Brain microvascular endothelial cell (primary cell): ENCODE results near the gene GAL3ST1.

Experiments used
- DNase-seq: peaks from one replicate; pipeline ENCODE4 v3.0.0-alpha.2; 2020
- H3K27ac ChIP-seq: fragments of 250-450 bp; sonication (Bioruptor Pico); 2 replicates; pipeline ENCODE4 v1.5.1; 2020; ENCODE audit warnings: mild to moderate bottlenecking, moderate library complexity
- H3K27me3 ChIP-seq: fragments of 250-450 bp; sonication (Bioruptor Pico); replicated peaks from 2 replicates; pipeline ENCODE4 v1.5.1; 2020; ENCODE audit warnings: mild to moderate bottlenecking
- H3K36me3 ChIP-seq: fragments of 250-450 bp; sonication (Bioruptor Pico); replicated peaks from 2 replicates; pipeline ENCODE4 v1.5.1; 2020; ENCODE audit warnings: mild to moderate bottlenecking
- H3K4me3 ChIP-seq: 2 replicates; pipeline ENCODE4 v1.5.1; 2011; ENCODE audit warnings: low read depth, mild to moderate bottlenecking, control low read depth, low read length, moderate library complexity
- in situ Hi-C: cut with HindIII; loops from 2 replicates; pipeline ENCODE4 v1.10.0; 2017; ENCODE audit warnings: low sequenced_read_pairs, low pct_ligation_motif_present
- TF ChIP-seq, protein P1 (sequence below): IDR thresholded peaks from 2 replicates; pipeline ENCODE4 v1.5.1; 2011; ENCODE audit warnings: low read depth, mild to moderate bottlenecking, moderate library complexity, low read length, control low read depth, inconsistent platforms; ENCODE audit errors: missing control alignments

The GAL3ST1 gene

DNA sequence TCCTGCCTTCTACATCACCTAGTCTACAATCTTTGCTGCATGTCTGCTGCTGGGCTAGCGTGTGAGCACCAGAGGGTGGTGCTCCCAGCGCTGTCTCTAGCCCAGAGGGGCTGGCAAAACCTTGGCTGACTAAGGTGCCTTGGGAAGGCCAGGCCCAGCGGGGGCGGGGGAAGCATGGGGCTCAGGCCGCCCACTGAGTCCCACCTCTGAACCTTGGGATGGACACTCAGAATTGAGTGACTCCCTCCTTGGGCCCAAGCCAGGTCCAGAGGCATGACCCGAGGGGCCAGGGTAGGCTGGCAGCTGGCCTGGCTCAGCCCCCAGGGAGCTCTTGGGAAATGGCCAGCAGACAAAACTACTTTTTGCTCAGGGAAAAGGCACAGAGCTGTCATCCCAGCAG, 7.6 kb upstream of the GAL3ST1 start:
- DNase-seq, result no peak
- in situ Hi-C loops, result no loop called here
- Histone ChIP-seq H3K27me3 (no peaks in the 10 kb centered on the region), H3K36me3 (peaks cover 81% of the 10 kb centered on the region), H3K4me3 (no peak overlapping the region), H3K27ac (no peak overlapping the region)
- TF ChIP-seq, protein P1, sequence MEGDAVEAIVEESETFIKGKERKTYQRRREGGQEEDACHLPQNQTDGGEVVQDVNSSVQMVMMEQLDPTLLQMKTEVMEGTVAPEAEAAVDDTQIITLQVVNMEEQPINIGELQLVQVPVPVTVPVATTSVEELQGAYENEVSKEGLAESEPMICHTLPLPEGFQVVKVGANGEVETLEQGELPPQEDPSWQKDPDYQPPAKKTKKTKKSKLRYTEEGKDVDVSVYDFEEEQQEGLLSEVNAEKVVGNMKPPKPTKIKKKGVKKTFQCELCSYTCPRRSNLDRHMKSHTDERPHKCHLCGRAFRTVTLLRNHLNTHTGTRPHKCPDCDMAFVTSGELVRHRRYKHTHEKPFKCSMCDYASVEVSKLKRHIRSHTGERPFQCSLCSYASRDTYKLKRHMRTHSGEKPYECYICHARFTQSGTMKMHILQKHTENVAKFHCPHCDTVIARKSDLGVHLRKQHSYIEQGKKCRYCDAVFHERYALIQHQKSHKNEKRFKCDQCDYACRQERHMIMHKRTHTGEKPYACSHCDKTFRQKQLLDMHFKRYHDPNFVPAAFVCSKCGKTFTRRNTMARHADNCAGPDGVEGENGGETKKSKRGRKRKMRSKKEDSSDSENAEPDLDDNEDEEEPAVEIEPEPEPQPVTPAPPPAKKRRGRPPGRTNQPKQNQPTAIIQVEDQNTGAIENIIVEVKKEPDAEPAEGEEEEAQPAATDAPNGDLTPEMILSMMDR, result no peak

DNA sequence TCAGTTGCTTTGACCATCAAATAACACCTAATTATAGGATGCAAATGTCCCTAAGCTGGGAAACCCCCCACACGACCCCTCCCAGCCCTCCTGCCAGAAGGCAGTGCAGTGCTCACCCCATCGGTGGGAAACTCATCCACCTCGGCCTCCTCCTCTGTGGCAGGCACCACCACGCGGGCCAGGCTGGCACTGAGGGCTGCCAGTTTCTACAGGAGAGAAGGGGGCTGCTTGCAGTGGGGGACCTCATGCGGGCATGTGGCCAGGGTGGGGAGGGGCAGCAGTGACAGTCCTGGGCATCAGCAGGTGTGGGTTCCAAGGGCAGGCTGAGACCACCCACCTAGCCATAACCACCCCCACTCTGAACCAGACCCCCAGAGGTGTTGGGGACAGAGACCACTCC, 6.4 kb upstream of the GAL3ST1 start:
- H3K36me3 ChIP-seq, result peaks cover 81% of the 10 kb centered on the region
- TF ChIP-seq, protein P1, result no peak
- no peak overlapping the region for H3K4me3 ChIP-seq
- no peaks in the 10 kb centered on the region for H3K27me3 ChIP-seq
- H3K27ac ChIP-seq, result no peak overlapping the region
- in situ Hi-C loops, result no loop called here
- no peak for DNase-seq

DNA sequence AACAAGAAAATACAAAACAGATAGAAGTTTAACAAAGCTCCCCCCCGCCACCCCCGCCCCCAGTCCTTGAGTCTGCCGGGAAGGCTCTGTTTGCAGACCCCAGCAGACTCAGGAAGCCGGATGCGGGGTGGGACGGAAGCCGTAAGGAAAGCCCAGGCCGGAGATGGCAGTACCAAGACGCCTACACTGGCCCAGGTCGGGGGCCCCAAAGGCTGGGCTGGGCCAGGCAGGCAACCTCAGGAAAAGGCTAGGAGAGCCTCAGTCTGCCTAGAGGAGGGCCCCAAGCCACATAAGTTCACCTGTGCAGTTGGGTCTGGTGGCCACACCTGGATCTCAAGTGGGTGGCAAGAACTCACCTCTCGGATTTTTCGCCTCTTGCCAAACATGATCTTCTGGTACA, 4.0 kb upstream of the GAL3ST1 start:
- TF ChIP-seq, protein P1, result no peak
- Histone ChIP-seq H3K27ac (no peak overlapping the region), H3K4me3 (no peak overlapping the region), H3K27me3 (no peaks in the 10 kb centered on the region), H3K36me3 (peaks cover 71% of the 10 kb centered on the region)
- no peak for DNase-seq
- in situ Hi-C loops, result no loop called here

DNA sequence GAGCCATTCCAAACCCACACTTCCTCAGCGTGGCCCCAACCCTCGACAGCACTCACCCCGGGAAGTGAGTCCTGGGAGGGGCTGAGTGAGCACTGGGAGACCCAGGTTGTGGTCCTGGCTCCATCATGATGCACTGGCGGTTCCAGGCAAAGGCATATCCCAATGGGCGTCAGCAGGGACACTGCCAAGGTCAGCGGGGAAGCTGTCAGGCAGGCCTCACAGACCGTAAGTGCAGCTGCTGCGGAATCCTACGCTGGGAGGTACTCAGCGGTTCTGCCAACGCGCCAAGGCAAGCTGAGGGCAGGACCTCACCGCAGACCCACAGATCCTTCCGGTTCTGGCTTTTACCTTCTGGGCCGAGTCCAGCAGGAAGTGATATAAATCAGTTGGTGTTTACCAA, 1.4 kb upstream of the GAL3ST1 start:
- H3K27me3 ChIP-seq, result no peaks in the 10 kb centered on the region
- TF ChIP-seq, protein P1, result no peak
- H3K27ac ChIP-seq, result no peak overlapping the region
- H3K4me3 ChIP-seq, result no peak overlapping the region
- in situ Hi-C loops, result no loop called here
- no peak for DNase-seq
- peaks cover 58% of the 10 kb centered on the region for H3K36me3 ChIP-seq

DNA sequence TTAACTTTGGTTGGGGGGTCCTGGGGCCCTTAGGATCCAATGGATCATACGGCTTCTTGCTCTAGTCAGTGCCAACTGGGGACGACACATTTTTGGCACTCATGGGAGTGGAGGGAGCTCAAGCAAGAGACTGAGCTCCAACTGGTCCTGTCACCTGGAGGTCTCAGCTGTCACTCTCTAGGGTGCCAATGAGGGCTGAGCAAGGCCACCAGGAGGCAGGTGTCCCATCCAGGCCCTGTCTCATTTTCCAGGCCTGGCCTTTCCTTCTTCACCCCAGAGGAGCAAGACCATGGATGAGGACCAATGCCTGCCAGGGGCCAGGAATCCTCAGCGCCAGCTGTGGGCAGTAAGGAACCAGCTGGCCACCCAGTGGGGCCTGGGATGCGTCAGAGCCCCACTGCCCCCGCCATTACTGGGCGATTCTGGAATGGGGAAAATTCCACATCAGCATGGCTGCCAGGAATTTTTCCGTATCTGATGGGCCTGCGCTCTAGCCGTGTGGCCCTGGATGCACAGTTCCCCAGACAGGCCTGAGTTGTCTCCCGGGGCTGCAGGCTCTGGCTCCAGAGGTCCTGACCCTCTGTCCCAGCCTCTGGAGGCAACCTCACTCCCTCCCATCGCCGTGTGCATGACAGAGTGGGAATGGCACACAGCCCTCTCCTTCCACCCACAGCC, 669 bp upstream of the GAL3ST1 start:
- in situ Hi-C loops, result no loop called here
- no peak overlapping the region for H3K4me3 ChIP-seq
- TF ChIP-seq, protein P1, result peak; percentile 33
- peaks cover 52% of the 10 kb centered on the region for H3K36me3 ChIP-seq
- H3K27ac ChIP-seq, result no peak overlapping the region
- no peaks in the 10 kb centered on the region for H3K27me3 ChIP-seq
- peak; percentile 2 for DNase-seq

DNA sequence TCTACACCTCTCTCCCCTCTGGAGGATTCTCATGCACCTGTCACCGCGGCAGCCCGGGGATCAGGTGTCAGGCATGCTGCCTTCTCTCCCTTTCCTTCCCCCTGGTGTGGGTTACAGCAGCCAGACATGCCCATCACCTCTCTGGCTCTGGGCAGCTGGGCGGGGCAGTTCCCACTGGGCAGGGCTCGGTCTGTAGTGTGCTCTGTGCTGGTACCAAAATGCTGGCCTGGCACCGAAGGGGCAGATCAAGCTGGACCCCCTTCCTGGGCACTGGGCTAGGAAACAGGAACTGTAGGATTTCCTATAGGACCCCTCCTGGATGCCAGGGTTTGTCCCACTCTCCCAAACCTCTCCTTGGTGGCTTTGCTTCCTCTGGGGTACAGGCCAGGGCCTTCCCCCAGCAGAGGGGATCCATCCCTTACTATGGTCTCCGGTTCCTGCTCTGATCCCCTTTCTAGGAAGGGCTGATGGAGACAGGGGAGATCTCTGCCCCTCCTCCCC, 821 bp downstream of the GAL3ST1 start:
- peaks cover 37% of the 10 kb centered on the region for H3K36me3 ChIP-seq
- no peaks in the 10 kb centered on the region for H3K27me3 ChIP-seq
- TF ChIP-seq, protein P1, result no peak
- no peak overlapping the region for H3K4me3 ChIP-seq
- H3K27ac ChIP-seq, result no peak overlapping the region
- no peak for DNase-seq
- in situ Hi-C loops, result no loop called here
